HepG2 (cell line): ENCODE measurements around the gene NOP14. TPM values are rescaled to one million over a fixed set of nuclear protein-coding genes. Genes with fewer than 3 reads are reported as not detected.

Experiments used
- FOXK1 ChIP-seq: sonication (generic); formaldehyde crosslinking; IDR thresholded peaks from 2 replicates; pipeline ENCODE4 v1.4.0; 2020; ENCODE audit warnings: low read depth, missing genetic modification reagents, borderline replicate concordance
- HOXA3 ChIP-seq: sonication (generic); formaldehyde crosslinking; IDR thresholded peaks from 2 replicates; pipeline ENCODE4 v1.5.0; 2020; ENCODE audit warnings: missing genetic modification reagents
- NBN ChIP-seq: fragments of 450-650 bp; conservative IDR thresholded peaks from 2 replicates; pipeline ENCODE4 v1.6.1; 2017
- SP1 ChIP-seq, 2 experiments: fragments of 450-650 bp in 1 of 2; sonication (generic) in 1 of 2; formaldehyde crosslinking in 1 of 2; IDR thresholded peaks; 2 replicates each; pipeline versions ENCODE4 v1.4.0 to v1.6.1; 2016 to 2020; ENCODE audit warnings: missing genetic modification reagents in 1 of 2
- TAF1 ChIP-seq: sonication (generic); formaldehyde crosslinking; IDR thresholded peaks from 2 replicates; pipeline ENCODE4 v1.4.0; 2020; ENCODE audit warnings: missing genetic modification reagents
- ZNF510 ChIP-seq: sonication (generic); formaldehyde crosslinking; IDR thresholded peaks from 2 replicates; pipeline ENCODE4 v1.4.0; 2020; ENCODE audit warnings: low read depth, mild to moderate bottlenecking, missing genetic modification reagents
- ZNF569 ChIP-seq: sonication (generic); formaldehyde crosslinking; IDR thresholded peaks from 2 replicates; pipeline ENCODE4 v1.5.0; 2020; ENCODE audit warnings: mild to moderate bottlenecking, missing genetic modification reagents, moderate library complexity, borderline replicate concordance
- ZNF713 ChIP-seq: sonication (generic); formaldehyde crosslinking; IDR thresholded peaks from 2 replicates; pipeline ENCODE4 v1.4.0; 2020; ENCODE audit warnings: mild to moderate bottlenecking, missing genetic modification reagents
- polyA plus RNA-seq, 8 experiments: library from polyadenylated mRNA; depleted of rRNA in 3 of 8; stranded (reverse) in 7 of 8; unstranded in 1 of 8; fragments of >200 nt; fragmentation: Illumina TruSeq in 4 of 8; extraction: Trizol in 4 of 8; gene quantifications; 2 replicates each; pipeline versions ENCODE4 v1.2.1 to v1.2.3, GENCODE V29; 2011 to 2016; ENCODE audit warnings: low read depth in 4 of 8, missing spikeins in 1 of 8, mixed read lengths in 1 of 8; ENCODE audit not compliant: insufficient read depth in 1 of 8
- total RNA-seq, 5 experiments: library from RNA; depleted of rRNA; stranded (reverse); fragments of >200 nt; fragmentation: Illumina TruSeq; extraction: Trizol; gene quantifications; 2 replicates each; pipeline ENCODE4 v1.2.3, GENCODE V29; 2016; ENCODE audit warnings: low read depth in 1 of 5
- TF ChIP-seq, protein P1 (sequence below): IDR thresholded peaks from 2 replicates; pipeline ENCODE4 v1.6.1; 2012; ENCODE audit warnings: low read depth, low read length, improper control_type of control experiment
- TF ChIP-seq, protein P2 (sequence below): sonication (generic); formaldehyde crosslinking; IDR thresholded peaks from 2 replicates; pipeline ENCODE4 v1.8.1; 2023; ENCODE audit warnings: mild to moderate bottlenecking, inconsistent platforms, moderate library complexity, missing genetic modification reagents, borderline replicate concordance
- TF ChIP-seq, protein P3 (sequence below): sonication (generic); formaldehyde crosslinking; IDR thresholded peaks from 2 replicates; pipeline ENCODE4 v1.4.0; 2020; ENCODE audit warnings: missing genetic modification reagents
- TF ChIP-seq, protein P4 (sequence below): sonication (generic); formaldehyde crosslinking; IDR thresholded peaks from 2 replicates; pipeline ENCODE4 v1.4.0; 2020; ENCODE audit warnings: mild to moderate bottlenecking, missing genetic modification reagents, borderline replicate concordance
- TF ChIP-seq, protein P5 (sequence below): sonication (generic); formaldehyde crosslinking; IDR thresholded peaks from 2 replicates; pipeline ENCODE4 v1.4.0; 2020; ENCODE audit warnings: missing genetic modification reagents, borderline replicate concordance
- TF ChIP-seq, protein P6 (sequence below): sonication (generic); formaldehyde crosslinking; IDR thresholded peaks from 2 replicates; pipeline ENCODE4 v1.5.1; 2020; ENCODE audit warnings: missing genetic modification reagents, mild to moderate bottlenecking, borderline replicate concordance

NOP14 gene
- total and polyA plus RNA-seq, 2 of the 13 experiments (the other 11 are each of a cell fraction or from before 2014, with no cell fraction given) = 6.9 to 47.9 TPM

DNA sequence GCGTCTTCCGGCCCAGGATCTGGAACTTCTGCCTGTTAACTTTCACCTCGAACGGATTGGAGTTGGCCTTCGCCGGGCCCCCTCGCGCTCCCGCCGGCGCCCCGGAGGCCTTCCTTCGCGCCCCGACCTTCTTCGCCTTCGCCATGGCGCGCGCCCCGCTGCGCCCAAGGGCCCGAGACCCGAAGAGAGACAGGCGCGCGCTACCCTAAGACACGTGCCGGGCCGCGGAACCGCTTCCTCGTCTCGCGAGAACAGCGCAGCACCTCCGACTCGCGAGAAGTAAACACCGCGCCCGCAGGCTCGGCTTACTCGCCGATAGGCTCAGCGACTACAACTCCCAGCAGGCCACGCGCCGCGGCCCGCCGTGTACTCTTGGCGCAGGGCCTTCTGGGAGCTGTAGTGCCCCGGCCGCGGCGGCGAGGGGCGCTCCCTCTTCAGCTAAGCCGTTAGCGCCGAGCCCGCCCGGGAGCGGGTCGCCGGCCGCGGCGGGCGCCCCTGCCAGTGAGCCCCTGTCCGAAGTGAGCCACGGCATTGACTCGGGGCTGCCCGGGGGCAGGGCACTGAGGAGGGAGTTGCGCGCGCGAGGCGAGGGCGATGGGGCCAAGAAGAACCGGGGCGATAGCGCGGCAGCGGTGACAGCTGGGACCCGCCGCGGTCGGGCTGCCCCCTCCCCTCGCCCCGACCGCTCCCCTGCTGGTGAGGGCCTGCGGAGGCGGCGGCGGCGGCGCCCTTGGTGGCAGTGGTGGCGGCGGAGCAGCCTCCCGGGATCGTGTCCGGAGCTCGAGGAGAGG lies at the start of gene NOP14, which contains the start of gene GRK4 (continued):
- TF ChIP-seq HOXA3 (CRISPR knock-in tag) (peak; percentile 95), ZNF713 (CRISPR knock-in tag) (no peak), ZNF569 (CRISPR knock-in tag) (no peak), TAF1 (CRISPR knock-in tag) (peak; percentile 75; the same call in 1 of the 2 replicates), NBN (no peak), FOXK1 (CRISPR knock-in tag) (peak; percentile 100), ZNF510 (CRISPR knock-in tag) (peak; percentile 96), SP1 (IDR thresholded peaks at IDR 0.05) (peak; percentile 90), SP1 (CRISPR knock-in tag; IDR thresholded peaks at IDR 0.05) (peak; percentile 57)
- TF ChIP-seq, protein P1, sequence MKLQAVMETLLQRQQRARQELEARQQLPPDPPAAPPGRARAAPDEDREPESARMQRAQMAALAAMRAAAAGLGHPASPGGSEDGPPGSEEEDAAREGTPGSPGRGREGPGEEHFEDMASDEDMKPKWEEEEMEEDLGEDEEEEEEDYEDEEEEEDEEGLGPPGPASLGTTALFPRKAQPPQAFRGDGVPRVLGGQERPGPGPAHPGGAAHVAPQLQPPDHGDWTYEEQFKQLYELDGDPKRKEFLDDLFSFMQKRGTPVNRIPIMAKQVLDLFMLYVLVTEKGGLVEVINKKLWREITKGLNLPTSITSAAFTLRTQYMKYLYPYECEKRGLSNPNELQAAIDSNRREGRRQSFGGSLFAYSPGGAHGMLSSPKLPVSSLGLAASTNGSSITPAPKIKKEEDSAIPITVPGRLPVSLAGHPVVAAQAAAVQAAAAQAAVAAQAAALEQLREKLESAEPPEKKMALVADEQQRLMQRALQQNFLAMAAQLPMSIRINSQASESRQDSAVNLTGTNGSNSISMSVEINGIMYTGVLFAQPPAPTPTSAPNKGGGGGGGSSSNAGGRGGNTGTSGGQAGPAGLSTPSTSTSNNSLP = no peak
- TF ChIP-seq, protein P2, sequence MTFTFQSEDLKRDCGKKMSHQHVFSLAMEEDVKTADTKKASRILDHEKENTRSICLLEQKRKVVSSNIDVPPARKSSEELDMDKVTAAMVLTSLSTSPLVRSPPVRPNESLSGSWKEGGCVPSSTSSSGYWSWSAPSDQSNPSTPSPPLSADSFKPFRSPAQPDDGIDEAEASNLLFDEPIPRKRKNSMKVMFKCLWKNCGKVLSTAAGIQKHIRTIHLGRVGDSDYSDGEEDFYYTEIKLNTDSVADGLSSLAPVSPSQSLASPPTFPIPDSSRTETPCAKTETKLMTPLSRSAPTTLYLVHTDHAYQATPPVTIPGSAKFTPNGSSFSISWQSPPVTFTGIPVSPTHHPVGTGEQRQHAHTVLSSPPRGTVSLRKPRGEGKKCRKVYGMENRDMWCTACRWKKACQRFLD (CRISPR knock-in tag) = peak; percentile 94; the same call in 1 of the 2 replicates
- TF ChIP-seq, protein P3, sequence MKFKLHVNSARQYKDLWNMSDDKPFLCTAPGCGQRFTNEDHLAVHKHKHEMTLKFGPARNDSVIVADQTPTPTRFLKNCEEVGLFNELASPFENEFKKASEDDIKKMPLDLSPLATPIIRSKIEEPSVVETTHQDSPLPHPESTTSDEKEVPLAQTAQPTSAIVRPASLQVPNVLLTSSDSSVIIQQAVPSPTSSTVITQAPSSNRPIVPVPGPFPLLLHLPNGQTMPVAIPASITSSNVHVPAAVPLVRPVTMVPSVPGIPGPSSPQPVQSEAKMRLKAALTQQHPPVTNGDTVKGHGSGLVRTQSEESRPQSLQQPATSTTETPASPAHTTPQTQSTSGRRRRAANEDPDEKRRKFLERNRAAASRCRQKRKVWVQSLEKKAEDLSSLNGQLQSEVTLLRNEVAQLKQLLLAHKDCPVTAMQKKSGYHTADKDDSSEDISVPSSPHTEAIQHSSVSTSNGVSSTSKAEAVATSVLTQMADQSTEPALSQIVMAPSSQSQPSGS (CRISPR knock-in tag) = peak; percentile 92
- TF ChIP-seq, protein P4, sequence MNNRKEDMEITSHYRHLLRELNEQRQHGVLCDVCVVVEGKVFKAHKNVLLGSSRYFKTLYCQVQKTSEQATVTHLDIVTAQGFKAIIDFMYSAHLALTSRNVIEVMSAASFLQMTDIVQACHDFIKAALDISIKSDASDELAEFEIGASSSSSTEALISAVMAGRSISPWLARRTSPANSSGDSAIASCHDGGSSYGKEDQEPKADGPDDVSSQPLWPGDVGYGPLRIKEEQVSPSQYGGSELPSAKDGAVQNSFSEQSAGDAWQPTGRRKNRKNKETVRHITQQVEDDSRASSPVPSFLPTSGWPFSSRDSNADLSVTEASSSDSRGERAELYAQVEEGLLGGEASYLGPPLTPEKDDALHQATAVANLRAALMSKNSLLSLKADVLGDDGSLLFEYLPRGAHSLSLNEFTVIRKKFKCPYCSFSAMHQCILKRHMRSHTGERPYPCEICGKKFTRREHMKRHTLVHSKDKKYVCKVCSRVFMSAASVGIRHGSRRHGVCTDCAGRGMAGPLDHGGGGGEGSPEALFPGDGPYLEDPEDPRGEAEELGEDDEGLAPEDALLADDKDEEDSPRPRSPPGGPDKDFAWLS (CRISPR knock-in tag) = peak; percentile 59; the same call in 1 of the 2 replicates
- TF ChIP-seq, protein P5, sequence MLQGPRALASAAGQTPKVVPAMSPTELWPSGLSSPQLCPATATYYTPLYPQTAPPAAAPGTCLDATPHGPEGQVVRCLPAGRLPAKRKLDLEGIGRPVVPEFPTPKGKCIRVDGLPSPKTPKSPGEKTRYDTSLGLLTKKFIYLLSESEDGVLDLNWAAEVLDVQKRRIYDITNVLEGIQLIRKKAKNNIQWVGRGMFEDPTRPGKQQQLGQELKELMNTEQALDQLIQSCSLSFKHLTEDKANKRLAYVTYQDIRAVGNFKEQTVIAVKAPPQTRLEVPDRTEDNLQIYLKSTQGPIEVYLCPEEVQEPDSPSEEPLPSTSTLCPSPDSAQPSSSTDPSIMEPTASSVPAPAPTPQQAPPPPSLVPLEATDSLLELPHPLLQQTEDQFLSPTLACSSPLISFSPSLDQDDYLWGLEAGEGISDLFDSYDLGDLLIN (CRISPR knock-in tag) = no peak
- TF ChIP-seq, protein P6, sequence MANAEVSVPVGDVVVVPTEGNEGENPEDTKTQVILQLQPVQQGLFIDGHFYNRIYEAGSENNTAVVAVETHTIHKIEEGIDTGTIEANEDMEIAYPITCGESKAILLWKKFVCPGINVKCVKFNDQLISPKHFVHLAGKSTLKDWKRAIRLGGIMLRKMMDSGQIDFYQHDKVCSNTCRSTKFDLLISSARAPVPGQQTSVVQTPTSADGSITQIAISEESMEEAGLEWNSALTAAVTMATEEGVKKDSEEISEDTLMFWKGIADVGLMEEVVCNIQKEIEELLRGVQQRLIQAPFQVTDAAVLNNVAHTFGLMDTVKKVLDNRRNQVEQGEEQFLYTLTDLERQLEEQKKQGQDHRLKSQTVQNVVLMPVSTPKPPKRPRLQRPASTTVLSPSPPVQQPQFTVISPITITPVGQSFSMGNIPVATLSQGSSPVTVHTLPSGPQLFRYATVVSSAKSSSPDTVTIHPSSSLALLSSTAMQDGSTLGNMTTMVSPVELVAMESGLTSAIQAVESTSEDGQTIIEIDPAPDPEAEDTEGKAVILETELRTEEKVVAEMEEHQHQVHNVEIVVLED (CRISPR knock-in tag) = peak; percentile 96
